Measurements from ENCODE around the gene MAN1C1. TPM values are rescaled to one million over a fixed set of nuclear protein-coding genes. Genes with fewer than 3 reads are reported as not detected.

The MAN1C1 gene
- total and polyA plus RNA-seq, 4 donors: 4.6 to 14.7 (median 13.1) TPM

DNA sequence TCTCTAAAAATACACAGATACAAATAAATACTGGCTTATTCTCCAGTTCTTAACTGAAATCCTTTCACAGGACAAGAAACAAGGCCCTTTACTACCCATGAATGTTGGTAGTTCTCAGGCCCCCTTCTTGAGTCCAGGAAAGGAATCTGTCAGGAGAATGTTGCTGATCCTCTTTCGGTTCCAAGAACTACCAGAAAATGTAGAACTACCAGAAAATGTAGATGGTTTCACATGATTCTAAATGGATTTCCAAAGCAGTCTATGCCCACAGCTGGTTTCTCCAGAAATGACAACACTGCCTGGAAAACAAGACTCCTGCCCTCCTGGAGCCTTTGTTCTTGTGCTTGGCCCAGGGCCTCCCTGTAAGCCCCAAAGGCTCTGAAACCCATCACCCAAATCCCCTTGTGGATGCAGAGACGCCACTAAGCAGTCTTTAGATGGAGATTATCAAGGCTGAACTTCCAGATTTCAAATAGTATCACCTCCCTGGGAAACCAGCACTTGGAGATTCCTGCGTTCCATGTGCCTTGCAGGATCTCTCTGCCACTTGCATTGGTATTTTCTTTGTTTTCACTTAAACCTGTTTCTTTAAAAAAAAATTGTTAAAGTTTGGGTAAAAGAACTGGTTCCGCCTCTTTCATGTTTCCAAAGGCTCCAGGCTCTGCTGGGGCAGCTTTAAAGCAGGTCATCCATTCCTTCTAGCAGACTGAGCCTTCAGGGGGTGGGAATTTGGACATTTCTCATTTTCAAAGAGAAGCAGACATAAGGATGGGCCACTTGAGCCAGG is 53.4 kb downstream of the MAN1C1 start:
- WGBS, 2 donors: 88 to 90% methylated on average over 4 of the region's 4 CpGs
- Histone ChIP-seq H3K9ac (ENCODE audit: insufficient read depth in 1 of 2, low read length in 2 of 2) (no peak overlapping the region), H3K27me3 (ENCODE audit: control insufficient read depth in 3 of 3, insufficient read depth in 3 of 3, low read length in 2 of 3) (no peaks in the 10 kb centered on the region), H3K27ac (ENCODE audit: low read depth in 1 of 2, low read length in 1 of 2) (no peak overlapping the region), H3K4me1 (ENCODE audit: control insufficient read depth in 5 of 5, insufficient read depth in 5 of 5, low read length in 5 of 5) (peaks cover 0 to 9% (median under 1%) of the 10 kb centered on the region in 5 donors), H3K36me3 (ENCODE audit: control insufficient read depth in 4 of 4, insufficient read depth in 4 of 4, low read length in 4 of 4) (peaks cover 0 to 3% (median 0%) of the 10 kb centered on the region in 4 donors), H3K4me3 (no peak overlapping the region), H3K9me3 (ENCODE audit: control insufficient read depth in 4 of 4, insufficient read depth in 3 of 4, low read length in 3 of 4) (no peaks in the 10 kb centered on the region)
- DNase-seq: peak in 1 of 3 donors; percentile 43
- ATAC-seq (ENCODE audit: insufficient read depth, low FRiP score): no peak
- TF ChIP-seq, protein P1, sequence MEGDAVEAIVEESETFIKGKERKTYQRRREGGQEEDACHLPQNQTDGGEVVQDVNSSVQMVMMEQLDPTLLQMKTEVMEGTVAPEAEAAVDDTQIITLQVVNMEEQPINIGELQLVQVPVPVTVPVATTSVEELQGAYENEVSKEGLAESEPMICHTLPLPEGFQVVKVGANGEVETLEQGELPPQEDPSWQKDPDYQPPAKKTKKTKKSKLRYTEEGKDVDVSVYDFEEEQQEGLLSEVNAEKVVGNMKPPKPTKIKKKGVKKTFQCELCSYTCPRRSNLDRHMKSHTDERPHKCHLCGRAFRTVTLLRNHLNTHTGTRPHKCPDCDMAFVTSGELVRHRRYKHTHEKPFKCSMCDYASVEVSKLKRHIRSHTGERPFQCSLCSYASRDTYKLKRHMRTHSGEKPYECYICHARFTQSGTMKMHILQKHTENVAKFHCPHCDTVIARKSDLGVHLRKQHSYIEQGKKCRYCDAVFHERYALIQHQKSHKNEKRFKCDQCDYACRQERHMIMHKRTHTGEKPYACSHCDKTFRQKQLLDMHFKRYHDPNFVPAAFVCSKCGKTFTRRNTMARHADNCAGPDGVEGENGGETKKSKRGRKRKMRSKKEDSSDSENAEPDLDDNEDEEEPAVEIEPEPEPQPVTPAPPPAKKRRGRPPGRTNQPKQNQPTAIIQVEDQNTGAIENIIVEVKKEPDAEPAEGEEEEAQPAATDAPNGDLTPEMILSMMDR (IDR thresholded peaks at IDR 0.05; ENCODE audit: control extremely low read depth, extremely low read depth): no peak

DNA sequence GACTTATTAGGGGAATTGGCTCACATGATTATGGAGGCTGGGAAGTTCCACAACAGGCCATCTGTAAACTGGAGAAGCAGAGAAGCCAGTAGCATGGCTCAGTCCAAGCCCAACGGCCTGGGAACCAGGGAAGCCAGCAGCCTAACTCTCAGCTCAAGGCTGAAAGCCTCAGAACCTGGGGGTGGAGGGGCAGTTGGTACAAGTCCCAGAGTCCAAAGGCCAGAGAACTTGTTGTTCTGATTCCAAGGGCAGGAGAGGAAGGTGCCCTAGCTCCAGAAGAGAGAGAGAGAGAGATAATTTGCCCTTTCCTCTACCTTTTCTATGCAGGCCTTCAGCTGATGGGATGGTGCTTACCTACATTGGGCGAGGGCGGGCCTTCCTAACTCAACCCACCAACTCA is 55.3 kb downstream of the MAN1C1 start:
- H3K4me3 ChIP-seq: no peak overlapping the region
- ATAC-seq (ENCODE audit: insufficient read depth, low FRiP score) (no peak), DNase-seq (no peak)
- peaks cover 0 to 3% (median 0%) of the 10 kb centered on the region in 4 donors for H3K36me3 ChIP-seq (ENCODE audit: control insufficient read depth in 4 of 4, insufficient read depth in 4 of 4, low read length in 4 of 4)
- no peak overlapping the region for H3K27ac ChIP-seq (ENCODE audit: low read depth in 1 of 2, low read length in 1 of 2)
- H3K9ac ChIP-seq (ENCODE audit: insufficient read depth in 1 of 2, low read length in 2 of 2): no peak overlapping the region
- 94 to 96% methylated on average over 3 of the region's 3 CpGs for WGBS, 2 donors
- H3K4me1 ChIP-seq (ENCODE audit: control insufficient read depth in 5 of 5, insufficient read depth in 5 of 5, low read length in 5 of 5): peaks cover 0 to 9% (median 0%) of the 10 kb centered on the region in 5 donors
- TF ChIP-seq, protein P1 (IDR thresholded peaks at IDR 0.05; ENCODE audit: control extremely low read depth, extremely low read depth): no peak
- H3K9me3 ChIP-seq (ENCODE audit: control insufficient read depth in 4 of 4, insufficient read depth in 3 of 4, low read length in 3 of 4): no peaks in the 10 kb centered on the region
- no peaks in the 10 kb centered on the region for H3K27me3 ChIP-seq (ENCODE audit: control insufficient read depth in 3 of 3, insufficient read depth in 3 of 3, low read length in 2 of 3)

DNA sequence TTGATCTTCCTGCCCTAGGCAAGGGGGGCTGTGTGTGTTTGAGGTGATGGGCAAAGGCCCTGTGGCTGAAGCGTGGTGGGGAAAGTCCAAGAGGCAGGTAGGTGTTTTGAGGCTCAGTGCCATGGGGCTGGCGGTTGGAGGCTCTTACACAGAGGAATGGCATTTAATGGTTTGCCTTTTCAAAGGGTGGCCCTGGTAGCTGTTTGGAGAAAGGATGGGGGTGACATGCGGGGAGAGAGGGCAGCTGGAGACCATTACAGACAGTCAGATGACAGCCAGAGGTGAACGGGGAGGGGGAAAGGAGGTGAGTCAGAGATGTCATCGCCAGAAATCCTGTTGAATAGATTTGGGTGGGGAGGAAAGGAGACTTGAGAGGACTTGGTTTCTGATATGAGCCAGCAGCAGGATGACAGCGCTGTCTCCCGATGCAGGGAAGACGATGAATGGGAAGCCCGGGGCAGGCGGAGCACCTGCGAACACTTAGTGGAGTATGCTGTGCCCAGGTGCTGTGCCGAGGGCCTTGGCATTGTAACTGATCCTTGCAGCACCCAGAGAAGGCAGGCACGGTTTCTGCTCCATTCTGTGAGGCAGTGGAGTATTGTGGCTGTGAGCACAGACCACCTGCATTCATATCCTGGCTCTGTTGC is 56.3 kb downstream of the MAN1C1 start:
- ATAC-seq (ENCODE audit: insufficient read depth, low FRiP score) (no peak), DNase-seq (no peak)
- 88 to 93% methylated on average over 13 of the region's 13 CpGs for WGBS, 2 donors

More for the DNA sequence above, 56.3 kb downstream of the MAN1C1 start:
- H3K9ac ChIP-seq (ENCODE audit: insufficient read depth in 1 of 2, low read length in 2 of 2): no peak overlapping the region
- H3K36me3 ChIP-seq (ENCODE audit: control insufficient read depth in 4 of 4, insufficient read depth in 4 of 4, low read length in 4 of 4): peaks cover 0 to 3% (median 0%) of the 10 kb centered on the region in 4 donors
- no peaks in the 10 kb centered on the region for H3K9me3 ChIP-seq (ENCODE audit: control insufficient read depth in 4 of 4, insufficient read depth in 3 of 4, low read length in 3 of 4)
- H3K4me1 ChIP-seq (ENCODE audit: control insufficient read depth in 5 of 5, insufficient read depth in 5 of 5, low read length in 5 of 5): peaks cover 0 to 13% (median 4%) of the 10 kb centered on the region in 5 donors
- no peaks in the 10 kb centered on the region for H3K27me3 ChIP-seq (ENCODE audit: control insufficient read depth in 3 of 3, insufficient read depth in 3 of 3, low read length in 2 of 3)
- no peak overlapping the region for H3K4me3 ChIP-seq
- H3K27ac ChIP-seq (ENCODE audit: low read depth in 1 of 2, low read length in 1 of 2): no peak overlapping the region
- TF ChIP-seq, protein P1 (IDR thresholded peaks at IDR 0.05; ENCODE audit: control extremely low read depth, extremely low read depth): no peak
